Activated CD4-positive, alpha-beta memory T cell treated with anti-CD3 and anti-CD28 coated beads, Interleukin-2, amount 10 ng/mL, durations not matched to agents 7 days and 5 days (primary cell): ENCODE measurements around the gene TEX44. TPM values are rescaled to one million over a fixed set of nuclear protein-coding genes. Genes with fewer than 3 reads are reported as not detected.

Experiments
- CTCF ChIA-PET: fragments of 350-600 bp; sonication (Branson Sonifier 250); formaldehyde crosslinking; loops from one replicate; lab custom pipeline; 2021; ENCODE audit warnings: antibody characterized with exemption, inconsistent platforms; lab: Charles Lee
- POLR2A ChIA-PET: fragments of 350-600 bp; sonication (Branson Sonifier 250); formaldehyde crosslinking; loops from one replicate; lab custom pipeline; 2021; ENCODE audit warnings: antibody characterized with exemption; lab: Charles Lee
- DNase-seq: peaks from one replicate; pipeline ENCODE4 v3.0.0-alpha.2; 2020
- H3K27ac Mint-ChIP-seq: one replicate; pipeline ENCODE4 v1.8.0; 2021; ENCODE audit warnings: mild to moderate bottlenecking, mixed read lengths
- H3K27me3 Mint-ChIP-seq: one replicate; pipeline ENCODE4 v1.8.0; 2021; ENCODE audit warnings: mixed read lengths
- H3K36me3 Mint-ChIP-seq: one replicate; pipeline ENCODE4 v1.8.0; 2021; ENCODE audit warnings: low read depth, mixed read lengths
- H3K4me1 Mint-ChIP-seq: one replicate; pipeline ENCODE4 v1.8.0; 2021; ENCODE audit warnings: mixed read lengths
- H3K4me3 Mint-ChIP-seq: one replicate; pipeline ENCODE4 v1.8.0; 2021; ENCODE audit warnings: mild to moderate bottlenecking, mixed read lengths
- H3K9me3 Mint-ChIP-seq: one replicate; pipeline ENCODE4 v1.8.0; 2021; ENCODE audit warnings: mixed read lengths
- total RNA-seq, 2 experiments: library from RNA; stranded (reverse); gene quantifications; one replicate each; pipeline ENCODE4 v1.2.3, GENCODE V29; 2021

TEX44 gene
- total RNA-seq, 2 experiments from 2014 or later: not detected

GRCh38 chr2:231600619-231601355 is 8.1 kb downstream of the TEX44 start:
- CTCF ChIA-PET: interaction anchor here (0.5 to 4.8 kb wide), 54 partner anchors 7 to 544 kb away, joined by 3 to 52 read pairs (median 4); partner anchors contain the start of genes NCL, PSMD1 and TEX44
- H3K9me3 Mint-ChIP-seq: no peaks in the 10 kb centered on the region
- no peak overlapping the region for H3K27ac Mint-ChIP-seq
- POLR2A ChIA-PET: interaction anchor here (0.6 kb wide), 1 partner anchor 38 kb away, joined by 5 read pairs; no protein-coding TSS in a partner anchor
- no peak for DNase-seq
- no peaks in the 10 kb centered on the region for H3K36me3 Mint-ChIP-seq
- no peaks in the 10 kb centered on the region for H3K27me3 Mint-ChIP-seq
- H3K4me1 Mint-ChIP-seq: peaks cover 17% of the 10 kb centered on the region
- no peak overlapping the region for H3K4me3 Mint-ChIP-seq

GRCh38 chr2:231601356-231602229 is 8.9 kb downstream of the TEX44 start:
- ChIA-PET CTCF (interaction anchor here (0.7 to 4.8 kb wide), 49 partner anchors 8 to 175 kb away, joined by 3 to 52 read pairs (median 5); partner anchors contain the start of genes NCL and TEX44), POLR2A (interaction anchor here (0.6 to 1.1 kb wide), 3 partner anchors 12 to 87 kb away, joined by 4 to 5 read pairs (median 4); no protein-coding TSS in a partner anchor)
- Mint-ChIP-seq H3K27ac (no peak overlapping the region), H3K4me1 (peaks cover 17% of the 10 kb centered on the region), H3K27me3 (no peaks in the 10 kb centered on the region), H3K9me3 (no peaks in the 10 kb centered on the region), H3K4me3 (no peak overlapping the region), H3K36me3 (no peaks in the 10 kb centered on the region)
- DNase-seq: peak; percentile 83

- H3K36me3 Mint-ChIP-seq: no peaks in the 10 kb centered on the region
- no peaks in the 10 kb centered on the region for H3K27me3 Mint-ChIP-seq
Observed at GRCh38 chr2:231602859-231603467, 10.3 kb downstream of the TEX44 start.

GRCh38 chr2:231604101-231604684 is 11.5 kb downstream of the TEX44 start:
- peak; percentile 30 for DNase-seq
- ChIA-PET POLR2A (interaction anchor here (0.9 to 2.3 kb wide), 9 partner anchors 9 to 140 kb away, joined by 3 to 13 read pairs (median 5); partner anchors contain the start of genes NCL and PTMA), CTCF (interaction anchor here (0.9 kb wide), 2 partner anchors 87 to 110 kb away, joined by 3 to 4 read pairs; no protein-coding TSS in a partner anchor)
- H3K27me3 Mint-ChIP-seq: no peaks in the 10 kb centered on the region
- H3K27ac Mint-ChIP-seq: no peak overlapping the region
- H3K4me3 Mint-ChIP-seq: peak overlapping the region; percentile 39
- H3K9me3 Mint-ChIP-seq: no peaks in the 10 kb centered on the region
- no peaks in the 10 kb centered on the region for H3K36me3 Mint-ChIP-seq
- peaks cover 17% of the 10 kb centered on the region for H3K4me1 Mint-ChIP-seq

More at GRCh38 chr2:231602859-231603467, 10.3 kb downstream of the TEX44 start:
- POLR2A ChIA-PET: no interaction called here
- CTCF ChIA-PET: interaction anchor here (0.7 to 4.8 kb wide), 10 partner anchors 10 to 379 kb away, joined by 3 to 52 read pairs (median 7); partner anchors contain the start of gene NCL
- H3K4me3 Mint-ChIP-seq: no peak overlapping the region
- DNase-seq: no peak
- H3K27ac Mint-ChIP-seq: no peak overlapping the region
- peaks cover 17% of the 10 kb centered on the region for H3K4me1 Mint-ChIP-seq
- H3K9me3 Mint-ChIP-seq: no peaks in the 10 kb centered on the region

GRCh38 chr2:231604685-231605606 is 12.3 kb downstream of the TEX44 start:
- H3K9me3 Mint-ChIP-seq: no peaks in the 10 kb centered on the region
- H3K4me1 Mint-ChIP-seq: peaks cover 17% of the 10 kb centered on the region
- ChIA-PET CTCF (interaction anchor here (0.9 to 1.9 kb wide), 3 partner anchors 87 to 122 kb away, joined by 3 to 4 read pairs (median 4); no protein-coding TSS in a partner anchor), POLR2A (interaction anchor here (0.9 to 2.3 kb wide), 9 partner anchors 9 to 141 kb away, joined by 3 to 13 read pairs (median 5); partner anchors contain the start of genes NCL and PTMA)
- H3K27me3 Mint-ChIP-seq: no peaks in the 10 kb centered on the region
- peak overlapping the region; percentile 66 for H3K4me3 Mint-ChIP-seq
- DNase-seq: peak; percentile 95
- H3K36me3 Mint-ChIP-seq: no peaks in the 10 kb centered on the region
- H3K27ac Mint-ChIP-seq: peak overlapping the region; percentile 31

GRCh38 chr2:231605607-231606091 is 13.0 kb downstream of the TEX44 start:
- ChIA-PET POLR2A (interaction anchor here (1.6 to 2.3 kb wide), 3 partner anchors 8 to 123 kb away, joined by 6 to 13 read pairs (median 10); partner anchors contain the start of gene PTMA), CTCF (interaction anchor here (1.9 kb wide), 1 partner anchor 122 kb away, joined by 4 read pairs; no protein-coding TSS in a partner anchor)
- Mint-ChIP-seq H3K4me1 (peaks cover 22% of the 10 kb centered on the region), H3K36me3 (no peaks in the 10 kb centered on the region), H3K4me3 (peak overlapping the region; percentile 46), H3K9me3 (no peaks in the 10 kb centered on the region), H3K27me3 (no peaks in the 10 kb centered on the region), H3K27ac (no peak overlapping the region)
- DNase-seq: no peak

GRCh38 chr2:231606941-231607340 is 14.3 kb downstream of the TEX44 start:
- no peak overlapping the region for H3K27ac Mint-ChIP-seq
- peaks cover 27% of the 10 kb centered on the region for H3K4me1 Mint-ChIP-seq
- H3K27me3 Mint-ChIP-seq: no peaks in the 10 kb centered on the region
- no peak overlapping the region for H3K4me3 Mint-ChIP-seq
- ChIA-PET CTCF (no interaction called here), POLR2A (interaction anchor here (2.4 kb wide), 1 partner anchor 103 kb away, joined by 6 read pairs; no protein-coding TSS in a partner anchor)
- no peaks in the 10 kb centered on the region for H3K36me3 Mint-ChIP-seq
- no peak for DNase-seq
- no peaks in the 10 kb centered on the region for H3K9me3 Mint-ChIP-seq

GRCh38 chr2:231611273-231612108 is 18.8 kb downstream of the TEX44 start:
- no peaks in the 10 kb centered on the region for H3K27me3 Mint-ChIP-seq
- CTCF ChIA-PET: interaction anchor here (0.6 to 8.7 kb wide), 18 partner anchors 9 to 191 kb away, joined by 3 to 259 read pairs (median 6); partner anchors contain the start of genes COPS7B and PTMA
- DNase-seq: peak; percentile 58
- no peak overlapping the region for H3K4me3 Mint-ChIP-seq
- H3K36me3 Mint-ChIP-seq: no peaks in the 10 kb centered on the region
- no peaks in the 10 kb centered on the region for H3K9me3 Mint-ChIP-seq
- peak overlapping the region; percentile 88 for H3K27ac Mint-ChIP-seq
- peaks cover 35% of the 10 kb centered on the region for H3K4me1 Mint-ChIP-seq
- POLR2A ChIA-PET: interaction anchor here (0.6 to 6.1 kb wide), 10 partner anchors 12 to 146 kb away, joined by 3 to 120 read pairs (median 30); partner anchors contain the start of genes NCL and PTMA

GRCh38 chr2:231612109-231612455 is 19.4 kb downstream of the TEX44 start:
- DNase-seq: no peak
- Mint-ChIP-seq H3K36me3 (no peaks in the 10 kb centered on the region), H3K27me3 (no peaks in the 10 kb centered on the region), H3K9me3 (no peaks in the 10 kb centered on the region), H3K4me3 (no peak overlapping the region), H3K27ac (peak overlapping the region; percentile 88), H3K4me1 (peaks cover 35% of the 10 kb centered on the region)
- ChIA-PET CTCF (interaction anchor here (0.6 to 8.7 kb wide), 20 partner anchors 8 to 190 kb away, joined by 3 to 259 read pairs (median 6); partner anchors contain the start of genes COPS7B and PTMA), POLR2A (interaction anchor here (0.6 to 6.1 kb wide), 10 partner anchors 11 to 147 kb away, joined by 3 to 120 read pairs (median 30); partner anchors contain the start of genes NCL and PTMA)
